Measurements from ENCODE around the gene STIMATE.

GRCh38 chr3:52890735-52891134 lies 6.6 kb downstream of the STIMATE start:
- TF ChIP-seq CTCF (IDR thresholded peaks at IDR 0.05) (no peak), POLR2A (IDR thresholded peaks at IDR 0.05) (no peak)
